WTC11 (cell line): Measurements from ENCODE around the gene PPARA. TPM values are rescaled to one million over a fixed set of nuclear protein-coding genes. Genes with fewer than 3 reads are reported as not detected.

Source experiments
- ATAC-seq: fragments of 200-7000 bp; cut with Tn5 transposase; 2 replicates; pipeline ENCODE4 v1.10.0; 2021; ENCODE audit warnings: mild to moderate bottlenecking, moderate library complexity
- CTCF ChIA-PET: fragments of 300-600 bp; sonication (Branson Sonifier 250); formaldehyde crosslinking; loops from one replicate; lab custom pipeline; 2021; ENCODE audit warnings: antibody characterized with exemption; lab: Charles Lee
- POLR2A ChIA-PET: fragments of 350-600 bp; sonication (Branson Sonifier 250); formaldehyde crosslinking; loops from one replicate; lab custom pipeline; 2021; ENCODE audit warnings: antibody characterized with exemption; lab: Charles Lee
- DNase-seq: peaks from one replicate; pipeline ENCODE4 v3.0.0; 2021; ENCODE audit warnings: low spot score
- H3K27ac Mint-ChIP-seq: 2 replicates; pipeline ENCODE4 v1.8.0; 2021; ENCODE audit warnings: mixed read lengths
- H3K27me3 Mint-ChIP-seq: 2 replicates; pipeline ENCODE4 v1.8.0; 2021; ENCODE audit warnings: low read depth, mild to moderate bottlenecking, moderate library complexity, mixed read lengths
- H3K36me3 Mint-ChIP-seq: 2 replicates; pipeline ENCODE4 v1.8.0; 2021; ENCODE audit warnings: mixed read lengths
- H3K4me1 Mint-ChIP-seq: 2 replicates; pipeline ENCODE4 v1.8.0; 2022; ENCODE audit warnings: mixed read lengths
- H3K4me3 Mint-ChIP-seq: 2 replicates; pipeline ENCODE4 v1.8.0; 2021; ENCODE audit warnings: mild to moderate bottlenecking, moderate library complexity, mixed read lengths
- H3K9me3 Mint-ChIP-seq: 2 replicates; pipeline ENCODE4 v1.8.0; 2021; ENCODE audit warnings: mixed read lengths
- GTF2I ChIP-seq: fragments of 250-450 bp; sonication (Bioruptor Pico); conservative IDR thresholded peaks from 2 replicates; pipeline ENCODE4 v1.4.0; 2021; ENCODE audit warnings: mild to moderate bottlenecking
- HMGA2 ChIP-seq: fragments of 250-450 bp; sonication (Bioruptor Pico); IDR thresholded peaks from 2 replicates; pipeline ENCODE4 v1.4.0; 2021; ENCODE audit warnings: mild to moderate bottlenecking, moderate library complexity
- JUN ChIP-seq: sonication (generic); formaldehyde crosslinking; IDR thresholded peaks from 2 replicates; pipeline ENCODE4 v1.8.0; 2023; ENCODE audit warnings: mild to moderate bottlenecking, missing genetic modification reagents
- MLX ChIP-seq: sonication (generic); formaldehyde crosslinking; IDR thresholded peaks from 2 replicates; pipeline ENCODE4 v1.8.1; 2023; ENCODE audit warnings: mild to moderate bottlenecking, missing genetic modification reagents, moderate library complexity
- MYBL2 ChIP-seq: sonication (generic); formaldehyde crosslinking; IDR thresholded peaks from 2 replicates; pipeline ENCODE4 v1.8.1; 2023; ENCODE audit warnings: mild to moderate bottlenecking, moderate library complexity, missing genetic modification reagents
- NR1H2 ChIP-seq: sonication (generic); formaldehyde crosslinking; IDR thresholded peaks from 2 replicates; pipeline ENCODE4 v1.9.0; 2021; ENCODE audit warnings: mild to moderate bottlenecking, moderate library complexity, missing genetic modification reagents
- PRRX2 ChIP-seq: fragments of 250-450 bp; sonication (Bioruptor Pico); IDR thresholded peaks from 2 replicates; pipeline ENCODE4 v1.8.0; 2021; ENCODE audit warnings: mild to moderate bottlenecking
- TEAD4 ChIP-seq: sonication (generic); formaldehyde crosslinking; IDR thresholded peaks from 2 replicates; pipeline ENCODE4 v1.8.0; 2022; ENCODE audit warnings: mild to moderate bottlenecking, missing genetic modification reagents
- USF1 ChIP-seq: sonication (generic); formaldehyde crosslinking; IDR thresholded peaks from 2 replicates; pipeline ENCODE4 v1.8.0; 2022; ENCODE audit warnings: mild to moderate bottlenecking, missing genetic modification reagents
- ZNF138 ChIP-seq: sonication (generic); formaldehyde crosslinking; conservative IDR thresholded peaks from 2 replicates; pipeline ENCODE4 v1.8.1; 2022; ENCODE audit warnings: mild to moderate bottlenecking, moderate library complexity, missing genetic modification reagents
- ZNF281 ChIP-seq: sonication (generic); formaldehyde crosslinking; IDR thresholded peaks from 2 replicates; pipeline ENCODE4 v1.8.0; 2023; ENCODE audit warnings: mild to moderate bottlenecking, missing genetic modification reagents
- ZNF396 ChIP-seq: fragments of 250-450 bp; sonication (Bioruptor Pico); IDR thresholded peaks from 2 replicates; pipeline ENCODE4 v1.8.0; 2021; ENCODE audit warnings: mild to moderate bottlenecking, moderate library complexity, borderline replicate concordance
- total RNA-seq: library from RNA; stranded (reverse); gene quantifications from 3 replicates; pipeline ENCODE4 v1.2.3, GENCODE V29; 2021
- TF ChIP-seq, protein P1 (sequence below): sonication (generic); formaldehyde crosslinking; conservative IDR thresholded peaks from 2 replicates; pipeline ENCODE4 v1.8.1; 2023; ENCODE audit warnings: mild to moderate bottlenecking, low read depth, missing genetic modification reagents, moderate library complexity
- TF ChIP-seq, protein P2 (sequence below): sonication (generic); formaldehyde crosslinking; IDR thresholded peaks from 2 replicates; pipeline ENCODE4 v1.8.1; 2022; ENCODE audit warnings: missing genetic modification reagents, borderline replicate concordance
- TF ChIP-seq, protein P3 (sequence below): sonication (generic); formaldehyde crosslinking; IDR thresholded peaks from 2 replicates; pipeline ENCODE4 v1.8.1; 2023; ENCODE audit warnings: mild to moderate bottlenecking, missing genetic modification reagents, moderate library complexity

Gene PPARA
- total RNA-seq, 1 experiment from 2014 or later: 9.3 TPM

DNA sequence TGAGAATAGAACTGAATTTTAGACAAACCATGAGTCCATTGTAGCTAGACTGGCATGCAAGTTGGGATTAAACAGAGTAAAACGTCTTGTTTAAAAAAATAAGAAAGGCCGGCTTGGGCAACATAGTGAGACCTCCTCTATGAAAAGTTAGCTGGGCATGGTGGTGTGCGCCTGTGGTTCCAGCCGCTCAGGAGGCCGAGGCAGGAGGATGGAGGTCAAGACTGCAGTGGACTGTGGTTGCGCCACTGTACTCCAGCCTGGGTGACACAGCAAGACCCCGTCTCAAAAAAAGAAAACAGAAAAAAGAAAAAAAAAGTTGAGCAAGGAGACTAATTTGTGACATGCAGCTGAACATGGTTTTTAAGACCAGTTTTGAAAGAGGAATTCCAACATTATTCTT, 76.3 kb downstream of the PPARA start (continued):
- TF ChIP-seq ZNF281 (no peak), GTF2I (CRISPR knock-in tag) (no peak), USF1 (CRISPR knock-in tag) (no peak), ZNF396 (CRISPR knock-in tag) (no peak), JUN (CRISPR knock-in tag) (no peak), HMGA2 (CRISPR knock-in tag) (no peak), MYBL2 (CRISPR knock-in tag) (no peak), PRRX2 (no peak), NR1H2 (CRISPR knock-in tag) (no peak), TEAD4 (CRISPR knock-in tag) (no peak), MLX (CRISPR knock-in tag) (no peak)
- TF ChIP-seq, protein P1, sequence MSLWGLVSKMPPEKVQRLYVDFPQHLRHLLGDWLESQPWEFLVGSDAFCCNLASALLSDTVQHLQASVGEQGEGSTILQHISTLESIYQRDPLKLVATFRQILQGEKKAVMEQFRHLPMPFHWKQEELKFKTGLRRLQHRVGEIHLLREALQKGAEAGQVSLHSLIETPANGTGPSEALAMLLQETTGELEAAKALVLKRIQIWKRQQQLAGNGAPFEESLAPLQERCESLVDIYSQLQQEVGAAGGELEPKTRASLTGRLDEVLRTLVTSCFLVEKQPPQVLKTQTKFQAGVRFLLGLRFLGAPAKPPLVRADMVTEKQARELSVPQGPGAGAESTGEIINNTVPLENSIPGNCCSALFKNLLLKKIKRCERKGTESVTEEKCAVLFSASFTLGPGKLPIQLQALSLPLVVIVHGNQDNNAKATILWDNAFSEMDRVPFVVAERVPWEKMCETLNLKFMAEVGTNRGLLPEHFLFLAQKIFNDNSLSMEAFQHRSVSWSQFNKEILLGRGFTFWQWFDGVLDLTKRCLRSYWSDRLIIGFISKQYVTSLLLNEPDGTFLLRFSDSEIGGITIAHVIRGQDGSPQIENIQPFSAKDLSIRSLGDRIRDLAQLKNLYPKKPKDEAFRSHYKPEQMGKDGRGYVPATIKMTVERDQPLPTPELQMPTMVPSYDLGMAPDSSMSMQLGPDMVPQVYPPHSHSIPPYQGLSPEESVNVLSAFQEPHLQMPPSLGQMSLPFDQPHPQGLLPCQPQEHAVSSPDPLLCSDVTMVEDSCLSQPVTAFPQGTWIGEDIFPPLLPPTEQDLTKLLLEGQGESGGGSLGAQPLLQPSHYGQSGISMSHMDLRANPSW: no peak
- TF ChIP-seq, protein P2, sequence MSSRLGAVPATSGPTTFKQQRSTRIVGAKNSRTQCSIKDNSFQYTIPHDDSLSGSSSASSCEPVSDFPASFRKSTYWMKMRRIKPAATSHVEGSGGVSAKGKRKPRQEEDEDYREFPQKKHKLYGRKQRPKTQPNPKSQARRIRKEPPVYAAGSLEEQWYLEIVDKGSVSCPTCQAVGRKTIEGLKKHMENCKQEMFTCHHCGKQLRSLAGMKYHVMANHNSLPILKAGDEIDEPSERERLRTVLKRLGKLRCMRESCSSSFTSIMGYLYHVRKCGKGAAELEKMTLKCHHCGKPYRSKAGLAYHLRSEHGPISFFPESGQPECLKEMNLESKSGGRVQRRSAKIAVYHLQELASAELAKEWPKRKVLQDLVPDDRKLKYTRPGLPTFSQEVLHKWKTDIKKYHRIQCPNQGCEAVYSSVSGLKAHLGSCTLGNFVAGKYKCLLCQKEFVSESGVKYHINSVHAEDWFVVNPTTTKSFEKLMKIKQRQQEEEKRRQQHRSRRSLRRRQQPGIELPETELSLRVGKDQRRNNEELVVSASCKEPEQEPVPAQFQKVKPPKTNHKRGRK: no peak

DNA sequence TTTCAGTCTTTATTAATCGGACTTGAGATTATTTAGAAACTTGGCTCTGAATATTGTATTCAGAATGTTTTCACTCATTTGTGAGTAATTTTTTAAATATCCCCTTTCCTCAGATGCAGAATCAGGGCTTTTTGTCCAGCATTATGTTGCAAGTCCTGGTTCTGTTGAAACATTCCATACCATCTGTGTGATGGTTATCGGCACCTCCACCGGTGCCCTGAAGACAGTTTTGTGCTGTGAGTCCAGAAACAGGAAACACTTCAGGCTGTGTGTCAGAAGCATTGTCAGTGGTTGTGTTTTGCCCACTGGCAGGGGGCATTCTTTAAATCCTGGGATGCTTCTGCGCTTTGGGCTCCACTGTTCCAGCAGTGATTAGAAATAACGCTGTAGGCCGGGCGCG, 79.4 kb downstream of the PPARA start:
- Mint-ChIP-seq H3K4me1 (no peaks in the 10 kb centered on the region), H3K27ac (no peak overlapping the region), H3K4me3 (no peak overlapping the region), H3K9me3 (peaks cover 6% of the 10 kb centered on the region), H3K36me3 (peaks cover 3% of the 10 kb centered on the region; the same call in 1 of the 2 replicates), H3K27me3 (no peaks in the 10 kb centered on the region)
- ATAC-seq: no peak
- TF ChIP-seq, protein P3, sequence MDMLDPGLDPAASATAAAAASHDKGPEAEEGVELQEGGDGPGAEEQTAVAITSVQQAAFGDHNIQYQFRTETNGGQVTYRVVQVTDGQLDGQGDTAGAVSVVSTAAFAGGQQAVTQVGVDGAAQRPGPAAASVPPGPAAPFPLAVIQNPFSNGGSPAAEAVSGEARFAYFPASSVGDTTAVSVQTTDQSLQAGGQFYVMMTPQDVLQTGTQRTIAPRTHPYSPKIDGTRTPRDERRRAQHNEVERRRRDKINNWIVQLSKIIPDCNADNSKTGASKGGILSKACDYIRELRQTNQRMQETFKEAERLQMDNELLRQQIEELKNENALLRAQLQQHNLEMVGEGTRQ (CRISPR knock-in tag): no peak
- TF ChIP-seq ZNF138 (CRISPR knock-in tag): no peak
- no peak for DNase-seq
- ChIA-PET CTCF (no interaction called here), POLR2A (no interaction called here)
